ENCODE measurements around the gene GET4.

Gene GET4

GRCh38 chr7:901388-902154 lies 25.2 kb downstream of the GET4 start:
- DNase-seq: peak; percentile 81

GRCh38 chr7:902996-903395 lies 26.6 kb downstream of the GET4 start:
- no peak for DNase-seq

GRCh38 chr7:903921-904755 lies 27.8 kb downstream of the GET4 start:
- no peak for DNase-seq

GRCh38 chr7:904847-905246 lies 28.5 kb downstream of the GET4 start:
- DNase-seq: no peak

GRCh38 chr7:906776-907157 lies 30.4 kb downstream of the GET4 start:
- no peak for DNase-seq

- DNase-seq: no peak
Measured at GRCh38 chr7:907158-907980, 31.0 kb downstream of the GET4 start.

GRCh38 chr7:908159-908581 lies 31.8 kb downstream of the GET4 start:
- DNase-seq: no peak

- peak; percentile 85 for DNase-seq
Measured at GRCh38 chr7:908591-909357, 32.4 kb downstream of the GET4 start.

DNA sequence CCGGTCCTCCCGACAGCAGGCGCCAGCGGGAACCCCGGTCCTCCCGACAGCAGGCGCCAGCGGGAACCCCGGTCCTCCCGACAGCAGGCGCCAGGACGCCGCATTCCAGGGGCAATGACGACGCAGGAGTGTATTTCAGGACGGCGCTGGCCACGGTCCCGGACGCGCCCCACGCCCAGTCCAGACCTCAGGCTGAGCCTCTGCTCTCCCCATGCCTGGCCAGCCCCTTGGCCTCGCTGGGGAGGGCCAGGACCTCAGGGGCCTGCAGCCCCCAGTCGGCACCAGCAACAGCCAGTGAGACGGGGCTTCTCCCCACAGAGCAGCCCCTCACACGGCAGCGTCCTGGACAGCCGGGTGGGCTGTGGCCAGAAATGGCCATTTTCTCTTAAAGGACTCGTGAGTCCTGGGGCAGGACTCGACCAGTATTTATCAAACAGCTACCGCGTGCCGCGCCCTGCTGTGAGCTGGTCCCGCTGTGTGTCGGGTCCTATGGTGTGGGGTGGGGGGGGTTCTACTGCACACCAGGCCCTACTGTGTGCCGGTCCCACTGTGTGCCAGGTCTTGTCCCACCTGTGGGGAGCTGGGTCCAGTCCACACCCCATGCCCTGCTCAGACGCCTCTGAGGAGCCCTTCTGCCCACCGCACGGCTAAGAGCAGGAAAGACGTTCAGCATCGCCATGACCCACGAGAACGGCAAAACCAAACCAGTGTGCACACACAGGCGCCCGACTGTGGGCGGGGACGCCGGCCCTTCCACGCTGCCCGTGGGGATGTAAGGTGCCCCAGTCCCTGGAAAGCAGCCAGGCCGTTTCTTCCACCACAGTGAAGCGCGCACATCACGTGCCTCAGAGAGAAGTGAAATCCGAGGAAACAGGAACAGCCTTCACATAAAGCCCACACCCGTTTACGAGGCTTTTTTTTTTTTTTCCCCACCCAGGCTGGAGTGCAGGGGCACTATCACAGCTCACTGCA lies 33.3 kb downstream of the GET4 start:
- no peak for DNase-seq

- DNase-seq: no peak
Measured at GRCh38 chr7:910441-910861, 34.1 kb downstream of the GET4 start.

GRCh38 chr7:910931-911431 lies 34.6 kb downstream of the GET4 start:
- no peak for DNase-seq

- no peak for DNase-seq
Measured at GRCh38 chr7:911791-912480, 35.6 kb downstream of the GET4 start.

GRCh38 chr7:913736-914520 lies 37.6 kb downstream of the GET4 start:
- no peak for DNase-seq

DNA sequence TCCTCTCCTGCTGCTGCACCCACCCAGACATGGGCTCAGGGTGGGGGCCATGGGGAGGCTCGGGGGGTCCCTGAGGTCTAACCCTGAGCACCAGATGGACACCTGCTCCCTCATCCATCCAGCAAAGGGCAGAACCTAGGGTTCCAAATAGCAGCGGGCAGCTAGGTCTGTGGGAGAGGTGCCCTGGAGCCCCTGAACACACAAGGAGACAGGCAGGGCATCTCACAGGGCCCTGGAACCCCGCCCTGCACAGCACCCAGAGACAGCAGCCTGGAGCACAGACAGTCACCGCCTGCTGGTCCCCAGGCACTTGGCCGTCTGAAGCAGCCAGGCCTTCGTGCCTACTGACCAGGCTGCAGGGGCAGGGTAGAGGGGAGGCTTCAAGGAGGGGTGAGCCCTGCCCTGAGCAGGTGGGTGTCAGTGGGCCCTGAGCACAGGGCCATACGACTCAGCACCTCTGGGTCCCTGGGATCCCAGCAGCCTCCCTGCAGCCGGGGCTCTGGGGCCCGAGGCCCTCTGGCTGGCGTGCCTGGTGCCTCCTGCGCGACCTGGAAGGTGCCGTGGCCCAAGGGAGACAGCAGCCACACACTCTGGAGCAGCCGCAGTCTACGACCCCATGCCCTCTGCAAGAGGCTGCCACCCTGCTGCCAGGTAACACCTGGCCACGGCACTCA lies 38.3 kb downstream of the GET4 start:
- no peak for DNase-seq

- no peak for DNase-seq
Measured at GRCh38 chr7:915291-916218, 39.2 kb downstream of the GET4 start.

DNA sequence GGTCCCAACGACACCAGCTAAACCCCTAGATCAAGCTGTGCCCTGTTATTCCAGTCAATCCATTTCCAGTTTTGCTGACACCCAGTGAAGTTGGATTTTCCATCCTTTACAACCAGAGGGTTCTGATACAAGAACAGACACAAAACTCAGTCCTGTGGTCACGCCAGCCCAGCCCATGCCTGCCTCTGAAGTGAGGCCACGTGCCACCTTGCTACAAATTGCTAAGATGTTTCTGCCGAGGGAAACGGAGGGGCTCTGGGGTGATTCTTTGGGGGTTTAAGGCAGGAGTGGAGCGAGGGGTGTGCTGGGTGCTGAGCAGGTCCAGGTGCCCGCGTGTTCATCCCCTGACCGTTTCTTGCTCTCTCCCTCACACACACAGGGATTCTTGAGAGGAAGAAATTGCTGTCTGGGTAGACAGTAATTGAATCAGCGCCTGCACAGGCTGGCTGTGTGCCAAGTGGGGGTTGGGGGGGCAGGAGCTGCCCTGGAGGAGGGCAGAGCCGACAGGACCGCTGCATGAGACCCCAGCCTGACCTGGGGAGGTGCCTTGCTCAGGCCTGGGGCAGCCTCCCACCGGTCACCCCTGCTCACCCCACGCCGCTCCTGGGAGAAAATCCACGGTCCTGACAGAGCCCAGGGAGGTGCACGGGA lies 40.1 kb downstream of the GET4 start:
- DNase-seq: no peak
